Activated T-cell treated with anti-CD3 and anti-CD28 coated beads for 4 hours (primary cell): ENCODE results near the gene PREX1.
"Not testable (repeated sequence)": the region's sequence is repeated elsewhere in the genome, so short reads cannot be mapped to it uniquely, and the experiment has no call there.

ENCODE experiments used
- DNase-seq: peaks from one replicate; pipeline ENCODE4 v3.0.0-alpha.2; 2020

The PREX1 gene

GRCh38 chr20:48790473-48791003 lies 37.3 kb downstream of the PREX1 start:
- no peak for DNase-seq

- no peak for DNase-seq
These were observed 37.9 kb downstream of the PREX1 start for GRCh38 chr20:48789781-48790472.

GRCh38 chr20:48789185-48789668 lies 38.6 kb downstream of the PREX1 start:
- no peak for DNase-seq

- no peak for DNase-seq
These were observed 39.2 kb downstream of the PREX1 start for GRCh38 chr20:48788486-48789072.

GRCh38 chr20:48787861-48788375 lies 39.9 kb downstream of the PREX1 start:
- no peak for DNase-seq

GRCh38 chr20:48786951-48787705 lies 40.7 kb downstream of the PREX1 start:
- DNase-seq: no peak

- DNase-seq: no peak
These were observed 42.0 kb downstream of the PREX1 start for GRCh38 chr20:48785801-48786200.

GRCh38 chr20:48785256-48785655 lies 42.5 kb downstream of the PREX1 start:
- DNase-seq: no peak

GRCh38 chr20:48784273-48784641 lies 43.5 kb downstream of the PREX1 start:
- no peak for DNase-seq

- no peak for DNase-seq
These were observed 44.1 kb downstream of the PREX1 start for GRCh38 chr20:48783533-48784272.

GRCh38 chr20:48782901-48783308 lies 44.9 kb downstream of the PREX1 start:
- DNase-seq: no peak

- DNase-seq: no peak
These were observed 45.7 kb downstream of the PREX1 start for GRCh38 chr20:48782053-48782452.

- DNase-seq: no peak
These were observed 46.2 kb downstream of the PREX1 start for GRCh38 chr20:48781634-48782033.

- no peak for DNase-seq
These were observed 48.4 kb downstream of the PREX1 start for GRCh38 chr20:48779435-48779834.

- no peak for DNase-seq
These were observed 50.0 kb downstream of the PREX1 start for GRCh38 chr20:48777821-48778220.

GRCh38 chr20:48777005-48777404 lies 50.8 kb downstream of the PREX1 start:
- DNase-seq: no peak

- DNase-seq: no peak
These were observed 51.5 kb downstream of the PREX1 start for GRCh38 chr20:48776306-48776705.

- not testable (repeated sequence) for DNase-seq
These were observed 52.3 kb downstream of the PREX1 start for GRCh38 chr20:48775545-48775944.

- DNase-seq: no peak
These were observed 53.1 kb downstream of the PREX1 start for GRCh38 chr20:48774696-48775095.

GRCh38 chr20:48773837-48774418 lies 53.9 kb downstream of the PREX1 start:
- no peak for DNase-seq

- no peak for DNase-seq
These were observed 55.4 kb downstream of the PREX1 start for GRCh38 chr20:48772183-48772976.

GRCh38 chr20:48771542-48771941 lies 56.3 kb downstream of the PREX1 start:
- DNase-seq: no peak
